ENCODE measurements around the gene GRIP2. TPM values are rescaled to one million over a fixed set of nuclear protein-coding genes. Genes with fewer than 3 reads are reported as not detected.

GRIP2 gene
- total RNA-seq, 6 experiments from 2014 or later: 0.04 to 0.44 (median 0.33) TPM; not detected in 1

- Histone ChIP-seq H3K9me3 (no peaks in the 10 kb centered on the region), H3K27me3 (no peaks in the 10 kb centered on the region), H3K36me3 (no peaks in the 10 kb centered on the region), H3K4me1 (no peaks in the 10 kb centered on the region), H3K4me3 (no peak overlapping the region), H3K27ac (no peak overlapping the region)
- DNase-seq (peak in 2 of 3 donors; percentile 21 to 27), ATAC-seq (no peak)
- 83% methylated on average over 6 of the region's 8 CpGs for WGBS (ENCODE audit: insufficient coverage, low coverage, low lambda C conversion rate, missing lambda C conversion rate)
- intact Hi-C loops (cut with DNase I): no loop called here
- TF ChIP-seq POLR2A (IDR thresholded peaks at IDR 0.05) (no peak), CTCF (IDR thresholded peaks at IDR 0.05) (no peak)
Measured at GRCh38 chr3:14520967-14521366, 19.2 kb downstream of the GRIP2 start.

GRCh38 chr3:14520149-14520548, 20.0 kb downstream of the GRIP2 start:
- no CpG with 5 or more reads among the region's 15 CpGs for WGBS (ENCODE audit: insufficient coverage, low coverage, low lambda C conversion rate, missing lambda C conversion rate)
- peak in 1 of 4 donors; percentile 5 for ATAC-seq

GRCh38 chr3:14519406-14519805, 20.7 kb downstream of the GRIP2 start:
- DNase-seq (peak in 1 of 3 donors; percentile 15), ATAC-seq (no peak)
- Histone ChIP-seq H3K4me3 (no peak overlapping the region), H3K4me1 (no peaks in the 10 kb centered on the region), H3K36me3 (no peaks in the 10 kb centered on the region), H3K27me3 (no peaks in the 10 kb centered on the region), H3K27ac (no peak overlapping the region), H3K9me3 (no peaks in the 10 kb centered on the region)
- no CpG with 5 or more reads among the region's 1 CpG for WGBS (ENCODE audit: insufficient coverage, low coverage, low lambda C conversion rate, missing lambda C conversion rate)
- intact Hi-C loops (cut with DNase I): no loop called here
- no peak for TF ChIP-seq POLR2A (IDR thresholded peaks at IDR 0.05)
- TF ChIP-seq CTCF (IDR thresholded peaks at IDR 0.05): no peak

More at GRCh38 chr3:14520149-14520548, 20.0 kb downstream of the GRIP2 start:
- Histone ChIP-seq H3K36me3 (no peaks in the 10 kb centered on the region), H3K4me1 (no peaks in the 10 kb centered on the region), H3K4me3 (no peak overlapping the region), H3K27ac (no peak overlapping the region), H3K27me3 (no peaks in the 10 kb centered on the region), H3K9me3 (no peaks in the 10 kb centered on the region)
- intact Hi-C loops (cut with DNase I): no loop called here
- DNase-seq: peak in 2 of 3 donors; percentile 35 to 40
- no peak for TF ChIP-seq CTCF (IDR thresholded peaks at IDR 0.05)
- TF ChIP-seq POLR2A (IDR thresholded peaks at IDR 0.05): no peak

GRCh38 chr3:14518893-14519292, 21.2 kb downstream of the GRIP2 start:
- WGBS (ENCODE audit: insufficient coverage, low coverage, low lambda C conversion rate, missing lambda C conversion rate): 88% methylated on average over 3 of the region's 11 CpGs
- no peaks in the 10 kb centered on the region for H3K27me3 ChIP-seq
- no peaks in the 10 kb centered on the region for H3K9me3 ChIP-seq
- ATAC-seq (no peak), DNase-seq (no peak)
- H3K4me1 ChIP-seq: no peaks in the 10 kb centered on the region
- no peak overlapping the region for H3K27ac ChIP-seq
- H3K4me3 ChIP-seq: no peak overlapping the region
- intact Hi-C loops (cut with DNase I): no loop called here
- no peak for TF ChIP-seq CTCF (IDR thresholded peaks at IDR 0.05)
- TF ChIP-seq POLR2A (IDR thresholded peaks at IDR 0.05): no peak
- no peaks in the 10 kb centered on the region for H3K36me3 ChIP-seq

- Histone ChIP-seq H3K36me3 (no peaks in the 10 kb centered on the region), H3K4me3 (no peak overlapping the region), H3K27ac (no peak overlapping the region), H3K27me3 (no peaks in the 10 kb centered on the region), H3K9me3 (no peaks in the 10 kb centered on the region), H3K4me1 (no peaks in the 10 kb centered on the region)
- intact Hi-C loops (cut with DNase I): no loop called here
- DNase-seq: peak in 1 of 3 donors; percentile 37
- no peak for ATAC-seq
- TF ChIP-seq POLR2A (IDR thresholded peaks at IDR 0.05): no peak
- no peak for TF ChIP-seq CTCF (IDR thresholded peaks at IDR 0.05)
- 83% methylated on average over 4 of the region's 7 CpGs for WGBS (ENCODE audit: insufficient coverage, low coverage, low lambda C conversion rate, missing lambda C conversion rate)
Measured at GRCh38 chr3:14518432-14518802, 21.7 kb downstream of the GRIP2 start.
